ACHN (cell line): Measurements from ENCODE around the gene NGEF.

Experiments
- DNase-seq: peaks from one replicate; pipeline ENCODE4 v3.0.0-alpha.2; 2015
- in situ Hi-C: cut with HindIII; loops from 2 replicates; pipeline ENCODE4 v1.10.0; 2017; ENCODE audit warnings: low sequenced_read_pairs, low pct_ligation_motif_present, low pct_unique_long_range_greater_than_20kb

NGEF gene

GRCh38 chr2:232894746-232895145, 118.3 kb downstream of the NGEF start:
- DNase-seq = no peak
- in situ Hi-C loops = no loop called here

- in situ Hi-C loops = no loop called here
- no peak for DNase-seq
Measured at GRCh38 chr2:232894251-232894650, 118.8 kb downstream of the NGEF start.

GRCh38 chr2:232893834-232894233, 119.2 kb downstream of the NGEF start:
- DNase-seq = no peak
- in situ Hi-C loops = no loop called here

GRCh38 chr2:232892843-232893242, 120.2 kb downstream of the NGEF start:
- in situ Hi-C loops = no loop called here
- no peak for DNase-seq

GRCh38 chr2:232892221-232892620, 120.8 kb downstream of the NGEF start:
- in situ Hi-C loops = no loop called here
- no peak for DNase-seq

GRCh38 chr2:232891621-232892071, 121.4 kb downstream of the NGEF start:
- no peak for DNase-seq
- in situ Hi-C loops = no loop called here

GRCh38 chr2:232890896-232891601, 122.0 kb downstream of the NGEF start:
- in situ Hi-C loops = no loop called here
- DNase-seq = peak; percentile 53

GRCh38 chr2:232890536-232890895, 122.5 kb downstream of the NGEF start:
- in situ Hi-C loops = no loop called here
- no peak for DNase-seq

- DNase-seq = no peak
- in situ Hi-C loops = no loop called here
Measured at GRCh38 chr2:232889876-232890401, 123.1 kb downstream of the NGEF start.

- in situ Hi-C loops = no loop called here
- DNase-seq = no peak
Measured at GRCh38 chr2:232888839-232889529, 124.1 kb downstream of the NGEF start.

GRCh38 chr2:232888099-232888836, 124.8 kb downstream of the NGEF start:
- in situ Hi-C loops = no loop called here
- no peak for DNase-seq

- no peak for DNase-seq
- in situ Hi-C loops = no loop called here
Measured at GRCh38 chr2:232887171-232887850, 125.7 kb downstream of the NGEF start.

GRCh38 chr2:232886632-232887031, 126.4 kb downstream of the NGEF start:
- DNase-seq = no peak
- in situ Hi-C loops = no loop called here

- no peak for DNase-seq
- in situ Hi-C loops = no loop called here
Measured at GRCh38 chr2:232886176-232886575, 126.9 kb downstream of the NGEF start.

- in situ Hi-C loops = no loop called here
- no peak for DNase-seq
Measured at GRCh38 chr2:232885264-232885961, 127.6 kb downstream of the NGEF start.

- in situ Hi-C loops = no loop called here
- DNase-seq = no peak
Measured at GRCh38 chr2:232884549-232885263, 128.3 kb downstream of the NGEF start.

GRCh38 chr2:232884001-232884421, 129.0 kb downstream of the NGEF start:
- in situ Hi-C loops = no loop called here
- no peak for DNase-seq
